DOHH2 (cell line): Measurements from ENCODE around the gene TMEM258.

Source experiments
- CTCF ChIP-seq: fragments of 200-600 bp; sonication (generic); IDR thresholded peaks from one replicate; pipeline ENCODE4 v1.5.1; 2014; ENCODE audit warnings: antibody characterized with exemption, mild to moderate bottlenecking, low read depth, low read length; ENCODE audit not compliant: poor library complexity, severe bottlenecking
- EZH2phosphoT487 ChIP-seq: fragments of 200-600 bp; sonication (generic); IDR thresholded peaks from 2 replicates; pipeline ENCODE4 v1.6.1; 2017; ENCODE audit warnings: borderline replicate concordance, mild to moderate bottlenecking, antibody characterized with exemption, low read length, moderate library complexity, mixed read lengths

GRCh38 chr11:61744609-61745156 lies 47.7 kb downstream of the TMEM258 start:
- TF ChIP-seq CTCF: no peak
- TF ChIP-seq EZH2phosphoT487: no peak
